Erythroblast (primary cell): ENCODE results near the gene TMEM86B.
"Not testable (repeated sequence)": the region's sequence is repeated elsewhere in the genome, so short reads cannot be mapped to it uniquely, and the experiment has no call there.

ENCODE experiments used
- DNase-seq, 2 experiments: peaks; one replicate each; lab custom pipeline; 2025; lab: John Stamatoyannopoulos, UW
- GATA1 ChIP-seq: IDR thresholded peaks from 2 replicates; pipeline ENCODE4 v1.6.1; 2011; ENCODE audit warnings: low read depth, mild to moderate bottlenecking, control low read depth, low read length, moderate library complexity
- POLR2A ChIP-seq: IDR thresholded peaks from 2 replicates; pipeline ENCODE4 v1.6.1; 2011; ENCODE audit warnings: mild to moderate bottlenecking, low read length

Gene TMEM86B

DNA sequence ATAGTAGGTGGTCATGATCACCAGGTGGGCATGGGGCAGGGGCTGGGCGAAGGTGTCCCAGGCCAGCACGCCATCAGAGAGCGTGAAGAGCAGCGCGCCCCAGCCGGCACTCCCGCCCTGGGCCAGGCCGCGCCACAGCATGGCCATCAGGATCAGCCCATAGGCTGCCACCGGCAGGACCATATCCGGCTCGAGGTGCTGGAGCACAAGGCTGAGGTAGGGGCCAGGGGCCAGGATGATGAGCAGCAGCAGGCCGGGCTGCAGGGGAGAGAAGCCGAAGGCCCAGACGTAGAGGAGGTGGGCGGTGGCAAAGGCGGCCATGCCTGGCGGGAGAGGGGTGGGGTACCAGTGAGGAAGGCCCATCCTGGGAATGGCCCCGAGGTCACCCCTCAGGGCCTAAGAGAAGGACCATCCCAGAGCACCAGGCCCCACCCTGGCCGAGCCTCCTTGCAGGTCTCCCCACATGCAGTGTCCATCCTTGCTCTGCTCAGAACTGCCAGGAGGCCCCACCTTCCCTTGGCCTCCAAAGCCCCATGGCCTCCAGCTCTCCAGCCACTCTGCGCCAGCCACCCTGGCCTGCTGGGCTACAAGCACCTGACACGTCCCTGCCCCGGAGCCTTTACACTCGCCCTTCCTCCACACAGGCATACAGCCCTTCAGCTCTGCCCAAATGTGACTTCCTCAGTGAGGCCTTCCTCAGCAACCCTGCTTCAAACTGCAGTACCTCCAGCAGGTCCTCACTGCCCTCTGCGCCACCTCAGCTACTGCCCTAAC is 1.1 kb downstream of the TMEM86B start:
- DNase-seq: no peak
- TF ChIP-seq GATA1: no peak
- no peak for TF ChIP-seq POLR2A

GRCh38 chr19:55226788-55227187 is 1.8 kb downstream of the TMEM86B start:
- no peak for TF ChIP-seq GATA1
- TF ChIP-seq POLR2A: no peak
- no peak for DNase-seq

GRCh38 chr19:55226273-55226672 is 2.3 kb downstream of the TMEM86B start:
- DNase-seq: no peak
- TF ChIP-seq GATA1 (no peak), POLR2A (no peak)

GRCh38 chr19:55225415-55225958 is 3.1 kb downstream of the TMEM86B start:
- no peak for DNase-seq
- no peak for TF ChIP-seq GATA1
- TF ChIP-seq POLR2A: no peak

GRCh38 chr19:55224679-55225414 is 3.7 kb downstream of the TMEM86B start:
- DNase-seq: not testable (repeated sequence)

GRCh38 chr19:55224038-55224665 is 4.4 kb downstream of the TMEM86B start:
- TF ChIP-seq POLR2A: no peak
- no peak for TF ChIP-seq GATA1
- DNase-seq: no peak

GRCh38 chr19:55223291-55224037 is 5.1 kb downstream of the TMEM86B start:
- TF ChIP-seq GATA1: no peak
- no peak for TF ChIP-seq POLR2A

GRCh38 chr19:55220525-55220924 is 8.0 kb downstream of the TMEM86B start:
- no peak for TF ChIP-seq GATA1
- no peak for TF ChIP-seq POLR2A
- DNase-seq: peak in 1 of 2 experiments; percentile 19

More at GRCh38 chr19:55223291-55224037, 5.1 kb downstream of the TMEM86B start:
- DNase-seq: no peak

DNA sequence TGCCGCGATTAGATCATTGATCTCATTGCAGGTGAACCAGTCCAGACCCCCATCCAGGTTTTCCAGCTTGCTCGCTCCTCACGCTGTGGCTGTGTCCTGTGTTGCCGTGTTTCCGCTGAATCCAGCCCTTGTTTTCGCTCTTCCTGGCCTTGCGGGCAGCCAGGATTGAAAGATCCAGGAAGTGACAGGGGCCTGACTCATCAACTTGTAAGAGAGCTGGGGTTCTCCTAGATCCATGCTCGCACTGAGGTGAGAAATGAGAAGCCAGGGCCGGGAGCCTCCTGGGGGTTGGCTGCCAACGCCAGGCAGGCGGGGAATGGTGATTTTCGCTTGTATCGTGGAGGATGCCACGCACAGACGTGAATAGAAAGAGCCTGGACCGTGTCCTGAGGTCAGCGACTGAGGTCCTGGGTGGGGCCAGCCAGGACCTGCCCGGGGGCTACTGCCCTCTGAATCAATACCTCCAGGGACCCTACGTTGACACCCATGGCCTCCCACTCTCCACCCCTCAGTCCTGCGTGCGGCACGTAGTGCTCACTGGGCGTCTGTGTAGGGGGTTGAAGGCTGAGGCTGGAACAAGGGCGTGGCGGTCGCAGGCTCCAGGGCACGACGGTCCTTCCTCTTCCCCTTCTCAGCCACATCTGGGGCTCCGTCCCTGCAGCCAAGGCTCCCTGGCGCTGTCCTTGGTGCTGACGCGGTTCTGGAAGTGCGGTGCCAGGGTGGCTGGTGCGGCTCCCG is 11.9 kb downstream of the TMEM86B start:
- TF ChIP-seq POLR2A (peak; percentile 39), GATA1 (no peak)
- DNase-seq: peak; percentile 66 to 83

GRCh38 chr19:55213547-55213946 is 15.0 kb downstream of the TMEM86B start:
- TF ChIP-seq POLR2A (no peak), GATA1 (no peak)
- no peak for DNase-seq

DNA sequence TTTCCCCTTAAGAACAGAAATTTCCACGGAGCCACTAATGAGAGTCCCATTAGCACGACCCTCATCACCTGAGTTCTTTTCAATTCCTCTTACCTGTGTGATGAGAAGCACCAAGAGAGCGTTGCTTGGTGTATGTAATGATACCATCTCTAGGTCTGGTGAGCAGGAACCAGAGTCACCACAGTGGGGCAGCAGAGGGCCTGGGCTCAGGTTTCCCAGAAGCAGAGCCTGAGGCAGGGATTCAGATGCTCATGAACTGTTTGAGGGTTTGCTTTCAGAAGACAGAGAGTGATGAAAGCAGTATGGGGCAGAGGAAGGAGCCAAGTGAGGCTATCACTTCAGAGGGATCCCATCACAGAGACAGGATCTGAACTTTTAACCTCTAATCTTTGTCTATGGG is 16.1 kb downstream of the TMEM86B start:
- TF ChIP-seq GATA1 (no peak), POLR2A (no peak)
- peak; percentile 59 to 69 for DNase-seq

DNA sequence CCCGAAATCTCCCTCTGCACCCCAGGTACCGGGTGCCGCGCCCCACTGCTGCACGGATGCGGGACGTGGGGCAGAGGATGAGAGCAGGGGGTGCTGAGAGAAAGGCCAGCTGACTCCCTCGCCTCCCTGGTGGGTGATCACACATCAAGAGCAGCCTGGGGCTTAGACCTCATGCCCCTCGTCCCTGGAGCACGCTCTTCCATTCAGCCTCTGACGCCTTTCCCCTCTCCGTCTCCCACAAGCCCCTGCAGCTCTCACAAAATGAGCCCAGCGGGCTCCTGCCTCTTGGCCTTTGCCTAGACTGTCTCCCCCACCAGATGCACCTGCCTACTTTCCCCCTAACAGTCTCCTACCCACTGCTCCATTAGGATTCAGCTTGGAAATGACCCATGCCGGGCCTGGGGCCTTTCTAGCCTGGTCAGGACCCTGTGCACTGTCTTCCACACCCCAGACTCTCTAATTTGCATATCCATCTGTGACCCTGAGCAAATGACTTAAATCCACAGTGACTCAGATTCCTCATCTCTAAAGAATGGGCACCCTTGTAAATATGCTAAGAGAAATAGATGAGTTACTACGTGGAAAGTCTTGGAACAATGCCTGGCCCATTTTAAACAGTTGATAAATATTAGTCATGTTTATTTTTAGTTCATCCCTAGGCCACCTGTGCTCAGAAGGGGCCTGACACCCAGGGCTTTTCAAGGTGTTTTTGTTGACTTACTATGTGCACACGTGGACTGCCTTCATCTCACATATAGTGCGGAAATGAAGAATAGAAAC is 18.7 kb downstream of the TMEM86B start:
- no peak for TF ChIP-seq POLR2A
- TF ChIP-seq GATA1: no peak
- DNase-seq: no peak
